HG02840 (cell line): Measurements from ENCODE around the gene IGHMBP2.
"Not testable (repeated sequence)": the region's sequence is repeated elsewhere in the genome, so short reads cannot be mapped to it uniquely, and the experiment has no call there.

Source experiments
- ATAC-seq: cut with Tn5 transposase; IDR thresholded peaks from one replicate; pipeline ENCODE4 v1.9.1; 2021; ENCODE audit warnings: mild to moderate bottlenecking, moderate library complexity, moderate number of reproducible peaks; ENCODE audit not compliant: unreplicated experiment, low FRiP score

The IGHMBP2 gene

DNA sequence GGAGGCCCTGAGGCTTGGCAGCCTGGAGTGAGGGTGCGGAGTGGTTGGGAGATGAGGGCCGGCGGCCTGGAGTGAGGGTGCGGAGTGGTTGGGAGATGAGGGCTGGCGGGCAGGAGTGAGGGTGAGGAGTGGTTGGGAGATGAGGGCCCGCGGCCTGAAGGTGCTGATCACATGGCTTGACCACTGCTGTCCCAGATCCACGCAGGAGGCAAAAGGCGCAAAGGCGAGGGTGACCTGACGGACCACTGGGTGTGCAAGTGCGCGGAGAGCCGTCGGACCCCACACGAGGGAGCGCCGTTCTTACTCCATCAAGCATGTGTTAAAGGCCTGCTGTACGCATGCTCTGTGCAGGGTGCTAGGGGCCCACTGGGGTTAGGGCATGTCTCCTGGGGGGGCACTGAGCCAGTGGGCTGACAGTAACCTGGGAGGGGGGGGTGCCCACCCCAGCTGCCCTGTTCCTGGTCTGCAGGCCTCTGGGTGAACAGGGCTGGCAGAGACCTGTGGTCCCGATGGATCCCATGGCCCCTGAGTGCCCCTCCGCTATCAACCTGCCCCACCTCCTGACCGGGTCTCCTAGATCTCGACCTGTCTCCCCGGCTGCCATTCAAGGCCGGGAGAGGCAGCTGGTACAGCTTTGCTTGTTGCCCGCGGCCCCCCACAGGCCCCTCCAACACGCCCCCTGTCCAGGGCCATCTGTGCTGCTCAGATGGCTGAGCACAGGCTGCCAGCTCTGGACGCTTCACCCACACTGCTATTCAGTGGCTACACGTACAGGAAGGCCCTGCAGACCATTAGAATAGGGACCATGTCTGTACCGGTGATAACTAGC is 56.0 kb downstream of the IGHMBP2 start:
- ATAC-seq, result no peak

- ATAC-seq, result no peak
These were observed 56.8 kb downstream of the IGHMBP2 start for GRCh38 chr11:68960294-68961071.

- no peak for ATAC-seq
These were observed 57.6 kb downstream of the IGHMBP2 start for GRCh38 chr11:68961245-68961644.

- no peak for ATAC-seq
These were observed 59.0 kb downstream of the IGHMBP2 start for GRCh38 chr11:68962527-68963250.

DNA sequence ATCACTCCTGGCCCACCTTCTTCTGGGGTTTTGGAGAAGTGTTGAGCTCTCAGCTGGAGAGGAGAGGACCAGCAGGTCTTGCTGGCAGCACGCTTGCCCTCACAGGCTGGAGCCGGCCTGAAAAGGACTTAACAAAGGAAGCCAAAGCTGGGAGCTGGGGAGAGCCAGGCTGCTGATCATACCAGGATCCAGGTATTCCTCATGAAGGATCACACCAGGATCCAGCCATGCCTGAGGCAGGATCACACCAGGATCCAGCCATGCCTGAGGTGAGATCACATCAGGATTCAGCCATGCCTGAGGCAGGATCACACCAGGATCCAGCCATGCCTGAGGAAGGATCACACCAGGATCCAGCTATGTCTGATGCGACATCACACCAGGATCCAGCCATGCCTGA is 60.1 kb downstream of the IGHMBP2 start:
- ATAC-seq, result no peak

DNA sequence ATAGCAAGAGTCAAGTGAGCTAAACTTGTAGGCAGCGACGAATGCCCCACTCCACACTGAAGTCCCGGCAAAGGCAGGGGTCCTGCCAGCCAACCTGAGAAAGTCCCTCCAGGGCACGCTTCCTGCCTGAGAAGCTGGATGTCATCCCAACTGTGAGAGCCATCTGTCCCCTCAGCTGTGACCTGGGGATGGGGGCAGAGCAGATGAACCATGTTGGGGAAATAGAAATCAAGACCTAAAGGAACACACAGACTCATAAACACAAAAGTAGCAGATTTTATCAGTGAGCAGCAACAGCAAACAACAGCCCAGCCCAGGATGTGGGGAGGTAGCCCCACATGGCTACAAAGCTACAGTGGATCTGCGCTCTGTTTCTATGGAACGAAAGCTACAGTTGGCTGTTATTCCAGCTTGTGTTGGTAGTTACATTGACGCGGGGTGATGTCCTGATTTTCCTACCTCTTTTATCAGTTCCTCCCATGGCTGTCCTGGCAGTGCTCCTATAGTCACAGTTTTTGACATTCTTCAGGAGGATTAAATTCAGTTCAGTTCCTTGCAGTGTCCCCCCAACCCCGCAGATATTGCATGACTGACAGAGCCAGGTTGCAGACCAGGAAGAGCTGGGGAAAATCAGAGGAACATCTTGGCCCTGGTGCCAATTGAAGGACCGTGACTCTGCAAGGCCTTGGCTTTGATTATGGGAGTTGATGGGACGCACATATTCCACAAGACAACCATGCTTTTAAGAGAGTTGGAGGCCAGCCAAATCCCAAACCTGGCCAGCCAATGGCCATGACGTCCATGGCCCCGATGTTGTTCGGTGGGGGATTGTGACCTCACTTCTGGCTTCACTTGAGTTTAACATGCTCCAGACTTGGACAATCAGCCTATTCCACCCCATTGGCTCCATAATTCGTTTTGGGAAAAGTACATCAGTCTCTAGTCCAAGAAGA is 62.5 kb downstream of the IGHMBP2 start:
- ATAC-seq, result no peak

GRCh38 chr11:68966894-68967780 is 63.4 kb downstream of the IGHMBP2 start:
- no peak for ATAC-seq

- ATAC-seq, result no peak
These were observed 64.9 kb downstream of the IGHMBP2 start for GRCh38 chr11:68968306-68969250.

GRCh38 chr11:68969386-68969785 is 65.7 kb downstream of the IGHMBP2 start:
- no peak for ATAC-seq

GRCh38 chr11:68970921-68971636 is 67.4 kb downstream of the IGHMBP2 start:
- no peak for ATAC-seq

DNA sequence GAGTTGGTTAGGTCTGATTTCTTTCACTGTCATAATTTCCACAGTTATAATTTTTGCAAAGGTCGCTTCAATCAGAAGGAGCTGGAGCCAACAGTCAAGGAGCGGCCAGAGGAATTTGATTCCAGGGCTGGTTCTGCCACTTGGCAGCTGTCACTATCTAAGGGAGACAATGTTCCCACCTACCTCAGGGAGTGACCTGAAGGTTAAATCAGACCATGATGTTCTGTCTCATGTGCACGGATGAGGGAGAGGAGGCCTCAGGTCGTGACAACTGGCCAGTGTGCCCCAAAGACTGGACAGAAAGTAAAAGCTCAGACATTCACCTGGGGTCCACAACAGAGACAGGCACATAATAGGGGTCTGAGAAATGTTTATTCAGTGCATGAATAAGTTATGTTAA is 69.5 kb downstream of the IGHMBP2 start:
- ATAC-seq, result no peak

DNA sequence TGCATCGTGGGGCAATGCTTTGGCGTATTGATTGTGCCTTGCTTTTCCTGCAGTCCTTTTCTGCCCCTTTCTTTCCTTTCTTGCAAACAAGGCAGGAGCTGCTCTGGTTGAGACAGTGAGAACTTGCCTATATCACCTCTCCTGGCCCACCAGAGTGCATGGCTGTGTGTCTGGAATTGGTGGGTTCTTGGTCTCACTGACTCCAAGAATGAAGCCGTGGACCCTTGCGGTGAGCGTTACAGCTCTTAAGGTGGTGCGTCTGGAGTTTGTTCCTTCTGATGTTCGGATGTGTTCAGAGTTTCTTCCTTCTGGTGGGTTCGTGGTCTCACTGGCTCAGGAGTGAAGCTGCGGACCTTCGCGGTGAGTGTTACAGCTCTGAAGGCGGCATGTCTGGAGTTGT is 70.0 kb downstream of the IGHMBP2 start:
- ATAC-seq, result not testable (repeated sequence)

DNA sequence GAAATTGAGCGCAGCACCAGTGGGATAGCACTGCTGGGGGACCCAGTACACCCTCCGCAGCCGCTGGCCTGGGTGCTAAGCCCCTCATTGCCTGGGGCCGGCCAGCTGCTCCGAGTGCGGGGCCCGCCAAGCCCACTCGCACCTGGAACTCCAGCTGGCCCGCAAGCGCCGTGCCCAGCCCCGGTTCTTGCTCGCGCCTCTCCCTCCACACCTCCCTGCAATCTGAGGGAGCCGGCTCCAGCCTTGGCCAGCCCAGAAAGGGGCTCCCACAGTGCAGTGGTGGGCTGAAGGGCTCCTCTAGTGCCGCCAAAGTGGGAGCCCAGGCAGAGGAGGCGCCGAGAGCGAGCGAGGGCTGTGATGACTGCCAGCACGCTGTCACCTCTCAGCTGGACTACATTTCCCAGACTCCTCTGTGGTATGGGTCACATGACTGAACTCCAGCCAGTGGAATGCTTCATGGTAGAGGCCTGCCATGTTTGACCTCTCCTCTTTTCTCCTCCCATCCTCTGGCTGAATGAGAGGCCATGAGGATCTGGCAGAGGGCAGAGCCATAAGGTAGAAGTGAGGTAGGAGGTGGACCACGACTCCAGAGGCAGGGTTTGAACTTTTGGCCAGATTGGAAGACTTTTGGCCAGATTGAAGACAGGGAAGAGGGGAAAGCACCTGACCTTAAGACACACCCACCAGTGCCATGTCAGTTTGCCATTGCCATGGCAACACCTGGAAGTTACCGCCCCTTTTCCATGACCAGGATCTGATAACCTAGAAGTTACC is 70.9 kb downstream of the IGHMBP2 start:
- ATAC-seq, result no peak

- ATAC-seq, result no peak
These were observed 72.4 kb downstream of the IGHMBP2 start for GRCh38 chr11:68976095-68976494.

DNA sequence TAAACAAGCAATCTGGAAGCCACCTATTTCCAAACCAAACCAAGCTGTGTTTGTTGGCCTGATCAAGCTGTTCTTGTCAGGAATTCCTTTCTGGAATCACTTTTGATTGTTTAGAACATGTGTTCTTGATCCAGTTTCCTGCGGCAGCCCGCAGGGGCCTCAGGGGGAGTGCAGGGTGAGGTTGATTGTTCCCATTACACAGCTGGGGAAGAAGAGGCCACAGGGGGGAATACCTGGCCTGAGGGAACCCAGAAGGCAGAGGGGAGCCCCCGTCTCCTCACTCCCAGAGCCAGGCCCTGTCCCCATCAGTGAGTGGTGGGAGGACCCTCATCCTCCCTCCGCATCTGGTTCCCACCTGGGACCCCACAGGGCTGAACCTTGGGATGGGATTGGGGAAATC is 72.9 kb downstream of the IGHMBP2 start:
- ATAC-seq, result no peak

GRCh38 chr11:68977781-68978625 is 74.3 kb downstream of the IGHMBP2 start:
- ATAC-seq, result no peak
